Endometrial microvascular endothelial cells (primary cell): ENCODE data around the gene NOXA1. TPM values are rescaled to one million over a fixed set of nuclear protein-coding genes. Genes with fewer than 3 reads are reported as not detected.

Experiments used
- in situ Hi-C: cut with HindIII; loops from 2 replicates; pipeline ENCODE4 v1.10.0; 2017; ENCODE audit warnings: low sequenced_read_pairs, low pct_unique_long_range_greater_than_20kb; ENCODE audit errors: inconsistent ontology term
- total RNA-seq: library from RNA; depleted of rRNA; stranded (reverse); fragments of >200 nt; gene quantifications from one replicate; pipeline ENCODE4 v1.2.3, GENCODE V29; 2015; ENCODE audit errors: inconsistent ontology term

Gene NOXA1
- total RNA-seq, 1 donor from 2014 or later: 0.74 TPM

- in situ Hi-C loops: no loop called here
These were observed 6.5 kb upstream of the NOXA1 start for GRCh38 chr9:137416563-137417151.

GRCh38 chr9:137417161-137418021 lies 5.8 kb upstream of the NOXA1 start:
- in situ Hi-C loops: no loop called here

- in situ Hi-C loops: no loop called here
These were observed 1.2 kb upstream of the NOXA1 start for GRCh38 chr9:137421838-137422603.

DNA sequence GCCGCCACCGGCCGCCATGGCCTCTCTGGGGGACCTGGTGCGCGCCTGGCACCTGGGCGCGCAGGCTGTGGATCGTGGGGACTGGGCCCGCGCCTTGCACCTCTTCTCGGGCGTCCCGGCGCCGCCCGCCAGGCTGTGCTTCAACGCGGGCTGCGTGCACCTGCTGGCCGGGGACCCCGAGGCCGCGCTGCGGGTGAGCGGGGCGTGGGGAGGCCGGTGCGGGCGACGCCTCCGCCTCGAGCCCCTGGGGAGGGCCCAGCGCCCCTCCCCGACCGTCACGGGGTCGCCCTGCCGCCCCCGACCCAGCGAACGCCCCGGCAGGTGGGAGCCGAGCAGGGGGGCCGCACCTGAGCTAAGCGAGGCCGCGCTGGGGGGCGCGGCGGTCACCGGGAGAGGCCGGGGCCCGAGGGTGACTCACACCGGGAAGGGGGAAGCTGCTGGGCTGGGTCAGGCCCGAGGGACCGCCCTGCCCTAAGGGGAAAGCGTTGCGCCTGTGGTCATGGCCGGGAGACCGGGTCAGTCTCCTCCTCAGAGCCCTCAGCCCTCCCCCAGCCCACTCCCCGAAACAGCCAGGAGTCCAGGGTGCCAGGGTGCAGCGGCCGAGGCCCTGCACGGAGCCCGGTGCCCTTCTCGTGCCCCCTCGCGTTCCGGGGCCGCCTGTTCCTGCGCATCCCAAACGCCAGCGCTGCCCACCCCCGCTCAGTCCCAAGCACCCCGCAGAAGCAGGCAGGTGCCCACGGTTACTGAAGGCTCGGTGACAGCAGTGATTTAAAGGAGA lies 510 bp downstream of the NOXA1 start:
- in situ Hi-C loops: no loop called here

DNA sequence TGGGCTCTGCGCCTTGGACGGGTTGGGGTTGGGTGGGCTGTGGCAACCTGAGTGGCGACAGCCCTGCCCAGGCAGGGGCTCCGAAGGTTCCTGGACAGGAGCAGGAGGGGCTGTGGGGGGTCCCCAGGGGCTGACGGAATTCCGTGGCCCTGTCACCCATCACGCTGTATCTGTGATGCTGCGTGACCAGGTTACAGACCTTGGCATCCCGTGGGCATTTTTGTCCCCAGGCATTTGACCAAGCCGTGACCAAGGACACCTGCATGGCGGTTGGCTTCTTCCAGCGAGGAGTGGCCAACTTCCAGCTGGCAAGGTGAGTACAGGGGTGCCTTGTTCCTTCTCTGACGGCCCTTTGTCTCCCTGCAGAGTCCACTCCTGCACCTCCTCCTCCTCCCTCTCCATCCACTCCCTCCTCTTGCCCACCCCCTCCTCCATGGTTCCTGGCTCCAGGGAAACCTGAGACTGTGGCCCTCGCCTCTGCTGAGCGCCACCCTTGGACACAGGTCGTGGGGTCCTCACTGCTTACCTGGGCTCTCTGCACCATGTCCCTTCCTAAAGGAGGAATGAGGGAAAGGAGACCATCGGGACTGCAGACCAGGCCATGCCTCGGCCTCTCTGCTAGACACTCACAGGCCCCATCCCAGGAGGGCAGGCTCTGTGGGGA lies 3.0 kb downstream of the NOXA1 start:
- in situ Hi-C loops: no loop called here

DNA sequence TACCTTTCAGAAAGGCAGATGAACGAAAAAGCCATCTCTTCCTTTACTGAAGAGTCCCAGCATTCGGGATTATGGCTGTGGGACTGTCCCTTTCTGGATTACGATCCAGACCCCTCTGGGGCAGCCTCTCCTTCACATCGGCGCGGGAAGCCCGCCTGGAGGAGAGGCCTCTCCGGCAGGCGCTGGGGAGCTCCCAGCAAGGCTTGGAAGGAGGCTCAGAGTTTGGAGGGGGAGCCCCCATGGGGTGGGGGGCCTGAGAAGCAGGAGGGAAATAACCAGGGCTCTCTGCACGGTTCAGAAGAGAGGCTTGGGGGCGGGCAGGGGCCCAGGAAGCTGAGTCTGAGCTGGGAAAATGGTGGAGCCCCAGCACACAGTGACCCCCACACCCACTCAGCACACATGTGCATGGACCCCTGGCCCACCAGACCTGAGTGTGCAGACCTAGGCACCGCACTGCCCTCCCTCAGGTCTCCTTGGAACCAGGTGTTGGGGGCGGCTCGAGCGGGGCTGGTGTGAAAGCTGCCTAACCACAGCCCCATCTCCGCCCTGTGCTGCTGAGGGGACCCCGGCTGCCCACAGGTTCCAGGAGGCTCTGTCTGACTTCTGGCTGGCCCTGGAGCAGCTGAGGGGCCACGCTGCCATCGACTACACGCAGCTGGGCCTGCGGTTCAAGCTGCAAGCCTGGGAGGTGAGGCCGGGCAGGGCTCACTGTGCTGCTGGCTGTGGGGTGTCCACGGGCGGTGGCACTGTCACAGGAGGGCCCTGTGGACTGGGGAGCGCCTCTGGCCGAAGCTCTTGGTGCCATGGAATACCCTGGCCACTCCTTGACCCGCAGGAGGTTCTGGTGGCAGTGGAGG lies 4.5 kb downstream of the NOXA1 start:
- in situ Hi-C loops: no loop called here

DNA sequence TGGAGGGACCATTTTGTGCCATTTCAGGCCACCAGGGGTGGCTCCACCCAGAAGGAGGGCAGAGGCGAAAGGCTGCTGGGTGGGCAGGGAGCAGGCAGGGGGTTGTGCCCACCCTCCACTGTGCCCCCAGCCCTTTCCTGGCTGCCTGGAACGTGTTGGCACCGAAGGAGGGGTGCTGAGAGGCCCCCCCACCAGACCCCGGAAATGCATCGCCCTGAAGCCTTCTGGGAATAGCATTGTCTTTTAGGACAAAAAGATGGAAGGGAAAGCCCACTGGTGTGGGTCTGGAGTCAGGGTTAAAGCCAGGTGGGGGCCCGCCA lies 5.1 kb downstream of the NOXA1 start:
- in situ Hi-C loops: no loop called here

DNA sequence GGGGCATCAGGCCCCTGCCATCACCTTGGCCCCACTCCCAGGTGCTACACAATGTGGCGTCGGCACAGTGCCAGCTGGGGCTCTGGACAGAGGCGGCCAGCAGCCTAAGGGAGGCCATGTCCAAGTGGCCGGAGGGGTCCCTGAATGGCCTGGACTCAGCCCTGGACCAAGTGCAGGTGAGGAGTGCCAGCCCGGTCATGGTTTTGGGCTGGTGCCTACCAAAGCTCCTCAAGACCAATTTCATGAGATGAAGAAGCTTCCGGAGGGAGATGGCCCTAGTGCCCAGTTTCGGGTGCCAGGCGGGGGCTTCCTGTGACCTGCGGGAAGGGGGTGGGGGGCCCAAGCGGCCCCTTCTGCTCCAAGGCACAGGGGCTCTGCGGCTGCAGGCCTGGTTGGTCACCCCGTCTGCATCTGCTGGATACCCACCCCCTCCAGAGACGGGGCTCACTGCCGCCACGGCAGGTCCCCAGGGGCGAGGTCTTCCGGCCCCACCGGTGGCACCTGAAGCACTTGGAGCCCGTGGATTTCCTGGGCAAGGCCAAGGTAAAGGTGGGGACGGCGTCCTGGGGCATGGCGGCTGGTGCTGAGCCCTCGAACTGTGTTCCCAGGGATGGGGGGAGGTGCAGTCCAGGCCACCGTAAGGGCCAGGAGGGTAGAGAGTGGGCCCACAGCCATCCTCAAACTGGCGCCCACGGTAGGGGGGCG lies 5.8 kb downstream of the NOXA1 start:
- in situ Hi-C loops: no loop called here

DNA sequence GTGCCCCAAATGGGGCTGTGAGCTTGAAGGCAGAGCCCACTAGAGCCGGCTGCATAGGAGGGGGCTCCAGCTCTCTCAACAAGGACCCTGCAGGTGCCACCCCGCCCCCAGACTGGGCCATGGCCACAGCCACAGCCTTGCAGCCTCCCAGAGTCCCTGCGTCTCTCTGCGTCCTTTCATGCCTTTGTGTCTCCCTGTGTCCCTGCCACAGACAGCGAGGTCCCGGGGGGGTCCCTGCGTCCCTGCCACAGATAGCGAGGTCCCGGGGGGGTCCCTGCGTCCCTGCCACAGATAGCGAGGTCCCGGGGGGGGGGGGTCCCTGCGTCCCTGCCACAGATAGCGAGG lies 6.3 kb downstream of the NOXA1 start:
- in situ Hi-C loops: no loop called here

GRCh38 chr9:137429974-137430722 lies 7.0 kb downstream of the NOXA1 start:
- in situ Hi-C loops: no loop called here

GRCh38 chr9:137430723-137431415 lies 7.7 kb downstream of the NOXA1 start:
- in situ Hi-C loops: no loop called here

- in situ Hi-C loops: no loop called here
These were observed 8.3 kb downstream of the NOXA1 start for GRCh38 chr9:137431416-137431931.

DNA sequence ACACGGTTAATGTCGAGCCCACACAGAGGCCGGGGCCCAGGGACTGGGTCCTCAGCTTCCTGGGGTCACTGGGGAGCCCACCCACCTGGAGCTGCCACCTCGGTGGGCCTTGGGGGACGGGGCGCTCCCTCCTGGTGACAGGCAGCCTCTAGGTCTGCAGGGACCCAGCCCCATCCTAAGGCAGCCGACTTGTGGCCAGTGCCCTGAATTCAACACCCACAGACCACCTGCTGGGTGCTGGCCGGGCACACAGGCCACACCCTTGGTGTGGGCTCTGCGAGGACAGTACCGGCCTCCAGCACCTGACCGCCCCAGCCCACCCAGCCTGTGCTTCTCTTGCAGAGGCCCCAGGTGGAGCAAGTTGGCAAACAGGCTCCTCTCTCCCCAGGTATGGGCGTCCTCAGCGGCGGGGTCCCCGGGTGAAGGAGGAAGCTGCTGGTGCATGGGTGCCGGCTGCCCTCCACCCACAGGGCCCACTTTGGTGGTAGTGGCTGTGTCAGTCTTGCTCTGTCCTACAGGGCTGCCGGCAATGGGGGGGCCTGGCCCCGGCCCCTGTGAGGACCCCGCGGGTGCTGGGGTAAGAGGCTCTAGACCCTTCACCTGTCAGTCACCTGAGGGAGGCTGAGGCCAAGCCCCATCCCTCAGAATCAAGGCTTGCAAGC lies 9.6 kb downstream of the NOXA1 start:
- in situ Hi-C loops: no loop called here

GRCh38 chr9:137433349-137433915 lies 10.2 kb downstream of the NOXA1 start:
- in situ Hi-C loops: no loop called here

DNA sequence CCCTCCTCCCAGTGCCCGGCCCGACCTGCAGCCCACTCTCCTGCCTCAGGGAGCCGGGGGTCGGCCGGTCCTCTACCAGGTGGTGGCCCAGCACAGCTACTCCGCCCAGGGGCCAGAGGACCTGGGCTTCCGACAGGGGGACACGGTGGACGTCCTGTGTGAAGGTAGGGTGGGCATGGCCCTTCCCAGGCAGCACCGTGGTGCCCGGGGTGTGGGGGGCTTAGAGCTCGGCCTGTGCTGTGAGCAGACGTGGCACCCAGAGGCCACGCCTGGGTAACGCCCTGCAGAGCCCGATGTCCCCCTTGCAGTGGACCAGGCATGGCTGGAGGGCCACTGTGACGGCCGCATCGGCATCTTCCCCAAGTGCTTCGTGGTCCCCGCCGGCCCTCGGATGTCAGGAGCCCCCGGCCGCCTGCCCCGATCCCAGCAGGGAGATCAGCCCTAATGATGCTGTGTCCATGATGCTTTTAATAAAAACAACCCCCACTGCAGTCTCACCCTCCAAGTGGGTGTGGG lies 10.8 kb downstream of the NOXA1 start:
- in situ Hi-C loops: no loop called here
